Anterior cingulate cortex (tissue), 58 donors: ENCODE data around the gene CEP170B.

Source experiments
- DNase-seq, 58 donors: peaks; one replicate each; lab custom pipeline; 2025; lab: John Stamatoyannopoulos, UW

CEP170B gene

GRCh38 chr14:104866451-104867370 is 1.6 kb downstream of the CEP170B start:
- no peak for DNase-seq

GRCh38 chr14:104867371-104868059 is 2.4 kb downstream of the CEP170B start:
- no peak for DNase-seq

- no peak for DNase-seq
Measured at GRCh38 chr14:104868060-104868740, 3.1 kb downstream of the CEP170B start.

DNA sequence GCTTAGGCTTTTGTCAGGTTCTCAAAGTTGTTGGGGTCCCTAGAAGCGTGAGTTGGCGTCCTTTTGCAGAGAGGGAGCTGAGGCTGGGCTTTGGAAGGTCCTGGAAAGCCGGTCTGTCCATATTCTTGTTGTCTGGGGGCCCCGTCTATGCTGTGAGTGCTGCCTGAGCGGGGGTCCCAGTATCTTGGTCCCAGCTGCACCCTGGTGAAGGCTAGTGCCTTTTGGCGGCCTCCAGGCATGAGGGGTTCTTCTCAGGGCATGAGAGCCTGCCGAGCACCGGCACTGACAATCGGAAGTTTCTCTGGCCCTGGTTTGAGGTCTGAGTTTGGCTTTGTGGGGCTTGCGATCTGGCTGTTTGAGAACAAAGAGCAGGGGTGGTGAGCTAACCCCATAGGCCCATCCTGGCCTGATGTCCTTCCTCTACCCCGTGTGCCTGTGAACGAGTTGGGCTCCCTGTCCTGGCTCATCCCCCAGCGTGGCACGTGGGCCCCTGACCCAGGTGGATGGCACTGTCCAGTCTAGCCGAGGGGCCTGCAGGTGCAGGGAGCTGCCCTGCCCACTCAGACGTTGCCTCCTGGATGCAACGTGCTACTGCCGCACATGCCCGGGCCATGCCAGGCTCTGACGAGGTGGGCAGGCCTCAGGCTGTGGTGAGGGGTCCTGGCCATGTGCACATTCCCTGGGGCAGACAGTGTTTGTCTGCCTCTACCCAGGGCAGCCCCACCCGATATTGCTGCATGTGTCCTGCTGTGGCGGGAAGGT is 3.9 kb downstream of the CEP170B start:
- no peak for DNase-seq

DNA sequence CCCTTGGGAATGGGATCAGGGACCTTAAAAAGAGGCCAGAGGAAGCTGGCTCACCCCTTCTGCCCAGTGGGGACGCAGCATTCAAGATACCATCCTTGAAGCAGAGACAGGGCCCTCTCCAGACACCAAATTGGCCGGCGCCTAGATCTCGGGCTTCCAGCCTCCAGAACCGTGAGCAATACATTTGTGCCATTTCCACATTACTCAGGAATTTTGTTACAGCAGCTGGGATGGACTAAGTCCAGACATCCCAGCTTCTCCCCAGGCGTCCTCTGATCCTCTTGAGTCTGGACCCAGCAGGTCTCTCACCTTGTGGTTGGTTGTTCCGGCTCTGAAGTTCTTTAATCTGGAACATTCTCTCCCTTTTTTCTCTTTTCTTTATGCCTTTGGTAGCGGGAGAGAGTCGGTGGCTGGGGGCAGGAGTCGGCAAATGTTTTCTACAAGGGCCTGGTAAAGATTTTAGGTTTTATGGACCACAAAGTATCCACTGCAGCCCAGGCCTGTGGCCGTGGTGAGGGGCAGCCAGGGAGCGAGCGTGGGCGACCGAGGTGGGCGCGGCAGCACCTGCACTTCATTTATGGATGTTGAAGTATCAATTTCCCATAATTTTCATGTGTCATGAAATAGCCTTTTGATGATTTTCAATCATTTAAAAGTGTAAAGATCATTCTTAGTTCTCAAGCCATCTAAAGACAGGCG is 4.8 kb downstream of the CEP170B start:
- no peak for DNase-seq

DNA sequence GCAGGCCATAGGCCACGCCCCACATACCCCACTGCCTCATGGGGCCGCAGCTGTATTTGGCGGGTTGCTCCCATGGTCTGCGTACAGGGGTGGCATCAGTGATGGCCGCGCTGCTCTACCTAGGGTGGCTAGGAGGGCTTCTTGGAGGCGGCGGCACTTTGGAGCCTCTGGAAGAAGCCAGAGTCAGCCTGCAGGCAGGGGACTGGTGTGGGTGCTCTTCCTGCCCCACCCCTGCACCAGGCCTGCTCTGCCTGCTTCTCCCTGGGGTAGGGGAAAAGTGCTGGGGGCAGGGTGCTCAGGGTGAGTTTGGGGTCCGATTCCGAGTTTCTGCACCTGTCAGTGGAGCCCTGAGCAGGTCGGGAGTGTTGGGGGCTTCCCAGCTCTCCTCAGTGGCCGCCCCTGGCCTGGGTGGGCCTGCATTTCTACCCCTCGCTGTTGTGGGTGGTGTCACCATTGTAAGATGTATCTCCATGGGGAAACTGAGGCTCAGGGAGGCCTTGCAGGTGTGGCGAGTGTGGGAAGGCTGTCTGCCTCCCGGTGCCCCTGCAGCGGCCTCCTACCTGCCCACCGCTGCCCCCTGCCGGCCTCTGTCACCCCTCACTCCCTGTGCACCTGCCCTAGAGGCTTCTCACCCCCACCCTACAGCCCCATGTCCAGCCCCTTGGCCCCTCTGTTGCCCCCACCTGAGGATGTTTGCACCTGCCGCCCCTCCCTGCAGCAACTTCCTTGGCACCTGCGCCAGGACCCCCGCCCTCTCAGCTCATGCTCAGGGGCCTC is 5.5 kb downstream of the CEP170B start:
- DNase-seq = no peak

DNA sequence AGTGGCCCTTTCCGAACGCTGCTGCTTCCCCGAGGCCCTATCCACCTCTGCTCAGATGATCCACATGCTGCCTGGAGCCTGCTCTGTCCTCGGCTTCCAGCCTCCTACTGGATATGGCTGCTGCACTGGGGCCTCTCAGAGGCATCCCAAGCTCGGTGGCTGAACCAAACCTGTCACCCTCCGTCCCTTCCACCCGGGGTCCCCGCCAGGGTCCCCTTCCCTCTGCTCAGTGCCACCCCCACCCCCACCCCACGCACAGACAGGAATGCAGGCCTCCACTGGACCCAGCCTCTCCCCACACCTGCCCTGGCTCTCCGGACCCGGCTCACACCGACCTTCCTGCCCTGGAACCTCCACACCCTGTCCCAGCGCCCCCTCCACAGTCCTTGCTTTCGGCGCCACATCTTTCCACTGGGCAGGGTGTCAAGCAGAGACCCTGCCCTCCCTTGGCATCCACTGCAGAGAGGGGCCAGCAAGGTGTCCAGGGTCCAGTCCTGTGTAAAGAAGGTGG is 6.1 kb downstream of the CEP170B start:
- DNase-seq = no peak

GRCh38 chr14:104871656-104872468 is 6.8 kb downstream of the CEP170B start:
- DNase-seq = no peak

- DNase-seq = no peak
Measured at GRCh38 chr14:104872469-104873341, 7.6 kb downstream of the CEP170B start.

GRCh38 chr14:104873380-104874055 is 8.4 kb downstream of the CEP170B start:
- DNase-seq = no peak

DNA sequence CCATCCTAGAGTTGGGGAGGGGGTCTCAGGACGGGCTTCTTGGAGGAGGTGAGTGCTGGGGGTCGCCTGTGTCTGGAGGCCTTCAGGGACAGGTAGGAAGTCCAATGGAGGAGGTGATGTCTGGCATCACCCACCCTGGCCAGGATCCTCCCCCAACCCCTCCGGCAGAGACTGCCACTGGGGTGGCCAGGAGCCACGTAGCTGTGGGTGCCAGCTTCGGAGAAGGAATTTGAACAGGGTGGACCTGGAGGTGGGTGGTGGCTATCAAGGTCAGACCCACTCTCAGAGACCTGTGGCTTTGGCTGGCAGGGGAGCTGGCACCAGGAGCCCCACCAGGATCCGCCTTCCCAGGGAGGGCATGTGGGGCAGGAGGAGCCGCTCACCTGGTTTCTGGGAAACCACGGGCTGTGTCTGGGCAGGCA is 9.1 kb downstream of the CEP170B start:
- DNase-seq = no peak

DNA sequence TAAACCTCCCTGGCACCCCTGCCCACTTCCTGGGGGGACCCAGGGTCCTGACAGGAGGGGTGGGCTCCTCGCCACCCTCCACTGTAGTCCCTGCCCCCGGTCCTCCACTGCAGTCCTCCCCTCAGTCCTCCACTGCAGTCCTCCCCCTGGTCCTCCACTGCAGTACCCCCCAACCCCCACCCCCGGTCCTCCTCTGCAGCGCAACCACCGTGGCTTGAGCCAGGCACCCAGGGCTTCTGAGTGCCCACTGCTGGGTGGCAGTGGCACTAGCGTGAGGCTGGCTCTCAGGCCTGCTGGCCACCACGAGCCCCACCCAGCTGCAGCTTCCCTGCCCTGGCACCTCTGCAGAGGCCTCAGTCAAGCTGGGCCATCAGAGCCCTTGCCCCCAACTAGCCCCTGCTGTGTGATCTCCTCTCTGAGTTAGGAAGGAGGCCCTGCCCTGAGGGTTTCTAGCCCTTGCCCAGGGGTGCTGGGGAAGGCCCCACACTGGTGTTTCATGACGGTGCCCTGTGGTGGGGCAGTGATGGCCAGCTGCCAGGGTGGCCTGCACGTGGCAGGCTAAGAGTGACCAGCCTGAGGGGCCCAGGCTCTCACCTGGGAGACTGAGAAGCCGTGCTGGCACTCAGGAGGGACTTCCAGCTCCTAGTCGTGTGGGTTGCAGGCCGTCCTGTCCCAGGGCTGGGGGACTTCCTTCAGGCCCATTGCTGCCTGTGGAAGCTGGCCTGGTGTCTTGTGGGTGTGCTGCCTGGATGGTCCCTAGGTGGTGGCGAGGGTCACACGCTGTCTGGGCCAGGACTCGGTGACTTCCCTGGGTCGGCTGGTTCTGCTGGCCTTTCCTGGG is 9.7 kb downstream of the CEP170B start:
- no peak for DNase-seq

DNA sequence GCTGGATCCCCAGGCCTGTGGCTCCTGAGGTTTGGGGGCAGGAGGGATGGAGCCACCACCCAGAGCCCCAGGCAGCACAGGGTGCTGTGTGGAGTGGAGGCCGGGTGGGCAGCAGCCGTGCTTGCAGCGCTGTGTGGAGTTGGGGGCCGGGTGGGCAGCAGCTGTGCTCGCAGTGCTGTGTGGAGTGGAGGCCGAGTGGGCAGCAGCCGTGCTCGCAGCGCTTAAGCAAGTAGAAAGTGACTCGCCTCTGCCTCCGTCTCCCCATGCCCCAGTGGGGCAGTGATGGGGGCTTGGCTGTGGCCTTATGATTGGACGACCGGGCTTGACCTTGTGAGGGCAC is 10.3 kb downstream of the CEP170B start:
- no peak for DNase-seq

- no peak for DNase-seq
Measured at GRCh38 chr14:104875811-104876210, 10.7 kb downstream of the CEP170B start.

- peak in 1 of 58 donors; percentile 40 for DNase-seq
Measured at GRCh38 chr14:104876251-104876699, 11.2 kb downstream of the CEP170B start.
